Endothelial cell of umbilical vein (primary cell): Measurements from ENCODE around the gene OCA2. TPM values are rescaled to one million over a fixed set of nuclear protein-coding genes. Genes with fewer than 3 reads are reported as not detected.

Experiments
- BruUV-seq: library from RNA; stranded (reverse); fragments of 400-500 nt; replicated peaks from 2 replicates; lab custom pipeline; 2021; lab: Mats Ljungman, UMichigan
- CTCF ChIA-PET: fragments of 300-600, 350-600 bp; sonication (Branson Sonifier 250); formaldehyde crosslinking; loops from one replicate; lab custom pipeline; 2021; ENCODE audit warnings: antibody characterized with exemption, inconsistent platforms; lab: Charles Lee
- POLR2A ChIA-PET: fragments of 300-600, 350-600 bp; sonication (Branson Sonifier 250); formaldehyde crosslinking; loops from one replicate; lab custom pipeline; 2021; ENCODE audit warnings: antibody characterized with exemption, inconsistent platforms; lab: Charles Lee
- DNase-seq: peaks from one replicate; pipeline ENCODE4 v3.0.0-alpha.2; 2011; ENCODE audit warnings: low read depth, low spot score
- FAIRE-seq: peaks from 2 replicates; lab custom pipeline; 2011; peaks lifted over from hg19 to GRCh38; lab: Jason Lieb, UNC
- H2AFZ ChIP-seq: 2 replicates; pipeline ENCODE4 v1.6.0; 2012; ENCODE audit warnings: low read depth, low read length, control low read depth, inconsistent platforms
- H3K27ac ChIP-seq: 2 replicates; pipeline ENCODE4 v1.5.1; 2011; ENCODE audit warnings: low read depth, mild to moderate bottlenecking, control low read depth, low read length, moderate library complexity; ENCODE audit not compliant: insufficient read depth
- H3K27me3 ChIP-seq, 2 experiments: 2 replicates each; pipeline versions ENCODE4 v1.6.0 to v1.6.1; 2011; ENCODE audit warnings: low read length in 2 of 2, mixed read lengths in 1 of 2; ENCODE audit not compliant: control insufficient read depth in 2 of 2, insufficient read depth in 2 of 2
- H3K36me3 ChIP-seq, 2 experiments: 2 replicates in 1 of 2; 3 replicates in 1 of 2; pipeline ENCODE4 v1.5.1; 2011; ENCODE audit warnings: low read length in 2 of 2, mild to moderate bottlenecking in 1 of 2, moderate library complexity in 1 of 2; ENCODE audit not compliant: control insufficient read depth in 2 of 2, insufficient read depth in 2 of 2; ENCODE audit errors: extremely low read depth in 1 of 2
- H3K4me1 ChIP-seq: 3 replicates; pipeline ENCODE4 v1.5.1; 2011; ENCODE audit warnings: mild to moderate bottlenecking, low read length; ENCODE audit not compliant: control insufficient read depth, insufficient read depth; ENCODE audit errors: extremely low read depth
- H3K4me2 ChIP-seq: 2 replicates; pipeline ENCODE4 v1.6.1; 2011; ENCODE audit warnings: low read length, control low read depth, mixed read lengths; ENCODE audit not compliant: insufficient read depth
- H3K4me3 ChIP-seq, 3 experiments: fragments of 200-600 bp in 1 of 3; sonication (generic), shearing (Covaris generic) in 1 of 3; replicated peaks in 1 of 3; 2 replicates each; pipeline ENCODE4 v1.5.1; 2011 to 2016; ENCODE audit warnings: control low read depth in 3 of 3, low read length in 3 of 3, mild to moderate bottlenecking in 2 of 3, inconsistent platforms in 1 of 3, low read depth in 1 of 3, moderate library complexity in 1 of 3; ENCODE audit not compliant: insufficient read depth in 1 of 3
- H3K79me2 ChIP-seq: 2 replicates; pipeline ENCODE4 v1.6.0; 2012; ENCODE audit warnings: low read length, inconsistent platforms; ENCODE audit not compliant: control insufficient read depth, insufficient read depth
- H3K9ac ChIP-seq: replicated peaks from 2 replicates; pipeline ENCODE3; 2011; ENCODE audit warnings: low read length, control low read depth; ENCODE audit not compliant: insufficient read depth; ENCODE audit errors: extremely low read depth
- H3K9me1 ChIP-seq: replicated peaks from 3 replicates; pipeline ENCODE4 v1.6.0; 2011; ENCODE audit warnings: mild to moderate bottlenecking, low read length; ENCODE audit not compliant: control insufficient read depth, insufficient read depth; ENCODE audit errors: extremely low read depth
- H3K9me3 ChIP-seq: replicated peaks from 2 replicates; pipeline ENCODE4 v1.5.1; 2012; ENCODE audit warnings: low read length, inconsistent platforms; ENCODE audit not compliant: control insufficient read depth, insufficient read depth
- H4K20me1 ChIP-seq: replicated peaks from 2 replicates; pipeline ENCODE3; 2011; ENCODE audit warnings: mild to moderate bottlenecking, low read length; ENCODE audit not compliant: control insufficient read depth, insufficient read depth; ENCODE audit errors: extremely low read depth
- EZH2 ChIP-seq: IDR thresholded peaks from 2 replicates; pipeline ENCODE4 v1.6.1; 2012; ENCODE audit warnings: borderline replicate concordance, low read depth, mild to moderate bottlenecking, moderate library complexity, low read length, inconsistent platforms; ENCODE audit not compliant: severe bottlenecking
- FOS ChIP-seq: IDR thresholded peaks from 2 replicates; pipeline ENCODE4 v1.6.1; 2011; ENCODE audit warnings: mild to moderate bottlenecking, low read length, moderate library complexity, borderline replicate concordance; ENCODE audit not compliant: insufficient read depth
- GATA2 ChIP-seq: IDR thresholded peaks from 2 replicates; pipeline ENCODE4 v1.7.0; 2011; ENCODE audit warnings: low read depth, mild to moderate bottlenecking, moderate library complexity, mixed read lengths, low read length; ENCODE audit not compliant: insufficient read length, insufficient read depth
- JUN ChIP-seq: IDR thresholded peaks from 2 replicates; pipeline ENCODE4 v1.6.1; 2011; ENCODE audit warnings: borderline replicate concordance, low read depth; ENCODE audit not compliant: insufficient read length, insufficient read depth
- MYC ChIP-seq: IDR thresholded peaks from one replicate; pipeline ENCODE4 v1.6.1; 2011; ENCODE audit warnings: mild to moderate bottlenecking, low read depth, low read length
- POLR2A ChIP-seq: IDR thresholded peaks from 2 replicates; pipeline ENCODE4 v1.6.1; 2012; ENCODE audit warnings: low read depth, mild to moderate bottlenecking, control low read depth, low read length
- POLR2AphosphoS5 ChIP-seq: IDR thresholded peaks from 2 replicates; pipeline ENCODE4 v1.6.1; 2012; ENCODE audit warnings: low read depth, mild to moderate bottlenecking, control low read depth, low read length, moderate library complexity; ENCODE audit not compliant: insufficient read depth
- dilution Hi-C: fragments of 300-500 bp; cut with MboI; formaldehyde crosslinking; loops from one replicate; pipeline ENCODE4 v1.15.0; 2019; ENCODE audit warnings: low sequenced_read_pairs; ENCODE audit not compliant: extremely low pct_ligation_motif_present
- intact Hi-C: fragments of 100-400 bp; cut with micrococcal nuclease; formaldehyde crosslinking; loops from one replicate; pipeline ENCODE4 v1.10.0; 2022
- polyA plus RNA-seq, 4 experiments: library from polyadenylated mRNA; depleted of rRNA in 3 of 4; stranded (reverse) in 3 of 4; unstranded in 1 of 4; fragments of >200 nt; gene quantifications; 2 replicates each; pipeline versions ENCODE4 v1.2.1 to v1.2.3, GENCODE V29; 2011 to 2012; ENCODE audit warnings: missing spikeins in 1 of 4
- total RNA-seq: library from RNA; stranded (reverse); gene quantifications from 2 replicates; pipeline ENCODE4 v1.2.3, GENCODE V29; 2021
- TF ChIP-seq, protein P1 (sequence below), 2 donors: IDR thresholded peaks; 1 replicate in 1 of 2; 2 replicates in 1 of 2; pipeline ENCODE4 v1.5.1; 2011; ENCODE audit warnings: low read length in 2 of 2, mild to moderate bottlenecking in 2 of 2, moderate library complexity in 2 of 2, control low read depth in 1 of 2, inconsistent platforms in 1 of 2, low read depth in 1 of 2; ENCODE audit not compliant: insufficient read depth in 1 of 2; ENCODE audit errors: extremely low read depth in 1 of 2
- TF ChIP-seq, protein P2 (sequence below): IDR thresholded peaks from 2 replicates; pipeline ENCODE4 v1.6.1; 2011; ENCODE audit not compliant: insufficient read depth, insufficient read length

OCA2 gene
- total and polyA plus RNA-seq, 2 donors (not counting 3 experiments of a cell fraction or from before 2014, with no cell fraction given): not detected

DNA sequence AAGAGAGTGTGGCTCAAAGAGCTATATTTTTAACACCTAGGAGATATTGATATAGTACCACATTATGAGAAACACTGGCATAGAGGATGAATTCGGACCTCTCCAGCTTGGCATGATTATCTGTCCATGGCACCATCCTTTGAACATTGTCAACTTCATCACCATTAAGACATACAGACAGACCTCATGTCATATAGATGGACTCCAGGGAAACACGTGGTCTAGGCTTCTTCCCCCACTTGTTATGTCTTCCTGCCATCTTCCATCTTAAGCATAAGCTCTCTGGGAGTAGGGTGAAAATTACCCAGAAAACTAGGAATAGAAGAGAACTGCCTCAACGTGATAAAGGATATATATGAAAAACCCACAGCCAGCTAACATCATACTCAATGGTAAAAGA lies 51.8 kb downstream of the OCA2 start:
- Histone ChIP-seq H3K4me3 (no peak overlapping the region), H3K79me2 (no peaks in the 10 kb centered on the region), H3K4me1 (no peaks in the 10 kb centered on the region), H4K20me1 (no peaks in the 10 kb centered on the region), H3K27me3 (no peaks in the 10 kb centered on the region), H3K36me3 (no peaks in the 10 kb centered on the region), H3K27ac (no peak overlapping the region), H3K9ac (no peak overlapping the region), H2AFZ (no peak overlapping the region), H3K9me1 (no peaks in the 10 kb centered on the region), H3K4me2 (no peak overlapping the region), H3K9me3 (no peaks in the 10 kb centered on the region)
- POLR2A ChIA-PET: no interaction called here
- dilution Hi-C loops: no loop called here
- TF ChIP-seq JUN: no peak
- no peak for TF ChIP-seq POLR2AphosphoS5
- TF ChIP-seq MYC: no peak
- TF ChIP-seq, protein P1, sequence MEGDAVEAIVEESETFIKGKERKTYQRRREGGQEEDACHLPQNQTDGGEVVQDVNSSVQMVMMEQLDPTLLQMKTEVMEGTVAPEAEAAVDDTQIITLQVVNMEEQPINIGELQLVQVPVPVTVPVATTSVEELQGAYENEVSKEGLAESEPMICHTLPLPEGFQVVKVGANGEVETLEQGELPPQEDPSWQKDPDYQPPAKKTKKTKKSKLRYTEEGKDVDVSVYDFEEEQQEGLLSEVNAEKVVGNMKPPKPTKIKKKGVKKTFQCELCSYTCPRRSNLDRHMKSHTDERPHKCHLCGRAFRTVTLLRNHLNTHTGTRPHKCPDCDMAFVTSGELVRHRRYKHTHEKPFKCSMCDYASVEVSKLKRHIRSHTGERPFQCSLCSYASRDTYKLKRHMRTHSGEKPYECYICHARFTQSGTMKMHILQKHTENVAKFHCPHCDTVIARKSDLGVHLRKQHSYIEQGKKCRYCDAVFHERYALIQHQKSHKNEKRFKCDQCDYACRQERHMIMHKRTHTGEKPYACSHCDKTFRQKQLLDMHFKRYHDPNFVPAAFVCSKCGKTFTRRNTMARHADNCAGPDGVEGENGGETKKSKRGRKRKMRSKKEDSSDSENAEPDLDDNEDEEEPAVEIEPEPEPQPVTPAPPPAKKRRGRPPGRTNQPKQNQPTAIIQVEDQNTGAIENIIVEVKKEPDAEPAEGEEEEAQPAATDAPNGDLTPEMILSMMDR (IDR thresholded peaks at IDR 0.05; ENCODE audit: extremely low read depth in 1 of 2, insufficient read depth in 1 of 2, low read depth in 1 of 2, low read length in 2 of 2): no peak
- TF ChIP-seq EZH2: no peak
- TF ChIP-seq FOS: no peak
- TF ChIP-seq, protein P2, sequence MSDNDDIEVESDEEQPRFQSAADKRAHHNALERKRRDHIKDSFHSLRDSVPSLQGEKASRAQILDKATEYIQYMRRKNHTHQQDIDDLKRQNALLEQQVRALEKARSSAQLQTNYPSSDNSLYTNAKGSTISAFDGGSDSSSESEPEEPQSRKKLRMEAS: no peak
- no peak for TF ChIP-seq POLR2A
- TF ChIP-seq GATA2: no peak
- intact Hi-C loops: no loop called here
- CTCF ChIA-PET: no interaction called here
- no peak for FAIRE-seq
- no peak for DNase-seq
- no TSS peak for BruUV-seq
